ENCODE data around the gene LARP1.

- no peak for TF ChIP-seq CTCF (conservative IDR thresholded peaks at IDR 0.05)
- TF ChIP-seq EZH2 (IDR thresholded peaks at IDR 0.05; ENCODE audit: low read depth): no peak
These were observed 94.6 kb downstream of the LARP1 start for GRCh38 chr5:154849791-154850201.
